NCI-H510A treated with DMSO at 0.1 percent for 48 hours (cell line): ENCODE results near the gene CDC42BPG.

ENCODE experiments used
- DNase-seq: peaks from one replicate; lab custom pipeline; 2025; lab: John Stamatoyannopoulos, UW

Gene CDC42BPG

GRCh38 chr11:64790205-64791095 lies 54.0 kb downstream of the CDC42BPG start:
- no peak for DNase-seq

- no peak for DNase-seq
Measured at GRCh38 chr11:64789331-64790204, 54.9 kb downstream of the CDC42BPG start.

GRCh38 chr11:64788321-64789215 lies 55.9 kb downstream of the CDC42BPG start:
- no peak for DNase-seq

GRCh38 chr11:64787526-64788320 lies 56.7 kb downstream of the CDC42BPG start:
- no peak for DNase-seq

GRCh38 chr11:64786308-64786707 lies 58.1 kb downstream of the CDC42BPG start:
- DNase-seq, result no peak

- no peak for DNase-seq
Measured at GRCh38 chr11:64784813-64785581, 59.5 kb downstream of the CDC42BPG start.

GRCh38 chr11:64778473-64779298 lies 65.8 kb downstream of the CDC42BPG start, which contains the start of gene SF1:
TSS of gene SF1 (minus strand) at chr11:64778542. CDS start at chr11:64778392, 150 bp downstream.
- DNase-seq, result peak; percentile 99

- DNase-seq, result no peak
Measured at GRCh38 chr11:64778223-64778472, 66.3 kb downstream of the CDC42BPG start.

- peak; percentile 44 for DNase-seq
Measured at GRCh38 chr11:64777449-64778222, 66.8 kb downstream of the CDC42BPG start.

GRCh38 chr11:64776875-64777274 lies 67.6 kb downstream of the CDC42BPG start:
- DNase-seq, result no peak

GRCh38 chr11:64776425-64776824 lies 68.0 kb downstream of the CDC42BPG start:
- DNase-seq, result no peak

- no peak for DNase-seq
Measured at GRCh38 chr11:64774144-64774543, 70.3 kb downstream of the CDC42BPG start.
